Neutrophil (primary cell): ENCODE data around the gene PTPRCAP.

ENCODE experiments used
- H3K27ac ChIP-seq: fragments of 200-600 bp; sonication (generic); 2 replicates; pipeline ENCODE4 v1.5.1; 2016; ENCODE audit warnings: mild to moderate bottlenecking, moderate library complexity
- H3K27me3 ChIP-seq: fragments of 200-600 bp; sonication (generic); 2 replicates; pipeline ENCODE4 v1.6.0; 2016; ENCODE audit warnings: mild to moderate bottlenecking
- H3K36me3 ChIP-seq: fragments of 200-600 bp; sonication (generic); 2 replicates; pipeline ENCODE4 v1.5.1; 2017
- H3K4me1 ChIP-seq, 2 experiments: fragments of 200-600 bp in 1 of 2; sonication (generic) in 1 of 2; 1 replicate in 1 of 2; 2 replicates in 1 of 2; pipeline versions ENCODE4 v1.5.1 to v1.6.1; 2013 to 2016; ENCODE audit warnings: low read depth in 1 of 2, low read length in 1 of 2, mild to moderate bottlenecking in 1 of 2, moderate library complexity in 1 of 2; ENCODE audit not compliant: control insufficient read depth in 1 of 2, insufficient read depth in 1 of 2
- H3K4me3 ChIP-seq, 2 experiments: fragments of 200-600 bp in 1 of 2; sonication (generic) in 1 of 2; 1 replicate in 1 of 2; 2 replicates in 1 of 2; pipeline ENCODE4 v1.5.1; 2013 to 2016; ENCODE audit warnings: low read depth in 1 of 2, low read length in 1 of 2, mild to moderate bottlenecking in 1 of 2, moderate library complexity in 1 of 2
- H3K9me3 ChIP-seq: fragments of 200-600 bp; sonication (generic); 2 replicates; pipeline ENCODE4 v1.5.1; 2016
- TF ChIP-seq, protein P1 (sequence below): fragments of 200-600 bp; sonication (generic); IDR thresholded peaks from 2 replicates; pipeline ENCODE4 v1.5.1; 2016; ENCODE audit warnings: antibody characterized with exemption

PTPRCAP gene

DNA sequence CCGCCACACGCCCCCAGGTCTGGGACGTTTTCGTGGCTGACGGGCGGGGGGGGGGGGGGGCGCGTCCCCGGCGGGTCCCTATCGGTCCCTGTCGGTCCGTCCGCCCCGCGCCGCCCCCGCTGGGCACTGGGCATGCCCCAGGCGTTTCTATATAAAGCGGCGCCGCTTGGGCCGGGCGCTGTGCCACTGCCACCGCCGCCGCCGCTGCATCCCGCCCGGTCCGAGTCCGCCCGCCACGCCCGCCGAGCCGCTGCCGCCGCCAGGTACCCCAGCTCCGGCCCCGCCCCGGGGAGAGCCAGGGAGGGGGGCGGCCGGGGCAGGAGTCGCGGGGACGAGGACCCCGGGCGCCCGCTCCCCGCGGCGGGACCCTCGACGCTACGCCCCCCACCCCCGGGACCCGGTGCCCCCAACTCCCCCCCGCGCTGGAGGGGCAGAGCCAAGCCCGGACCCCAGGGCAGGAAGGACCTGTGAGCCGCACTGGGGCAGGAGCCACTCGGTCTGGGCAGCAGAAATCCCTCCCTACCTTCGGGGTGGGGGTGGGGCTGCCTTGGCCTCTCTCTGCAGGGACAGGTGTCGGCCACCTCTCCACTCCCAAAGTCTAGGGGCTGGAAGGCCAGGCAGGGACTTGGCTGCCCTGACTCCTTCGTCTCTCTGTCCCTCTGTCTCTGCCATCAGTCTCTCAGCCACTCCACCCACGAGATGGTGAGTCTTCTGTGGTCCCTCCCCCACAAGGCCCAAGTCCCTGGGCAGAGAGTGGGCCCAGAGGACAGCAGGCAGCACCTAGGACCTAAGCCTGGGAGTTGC, 21.8 kb downstream of the PTPRCAP start, which contains the start of gene CARNS1:
Gene CARNS1 (plus strand): TSS at position 178 of the 804 bp plus-strand sequence. CDS start 522 bp downstream, at position 700.
- Histone ChIP-seq H3K36me3 (peaks cover 5% of the 10 kb centered on the region), H3K4me3 (peak within 1 kb of the TSS in 1 of 2 experiments; percentile 7), H3K9me3 (no peaks in the 10 kb centered on the region), H3K27ac (no peak within 1 kb of the TSS), H3K4me1 (peaks cover 20 to 40% of the 10 kb centered on the region in 2 experiments), H3K27me3 (peaks cover 79% of the 10 kb centered on the region)
- TF ChIP-seq, protein P1, sequence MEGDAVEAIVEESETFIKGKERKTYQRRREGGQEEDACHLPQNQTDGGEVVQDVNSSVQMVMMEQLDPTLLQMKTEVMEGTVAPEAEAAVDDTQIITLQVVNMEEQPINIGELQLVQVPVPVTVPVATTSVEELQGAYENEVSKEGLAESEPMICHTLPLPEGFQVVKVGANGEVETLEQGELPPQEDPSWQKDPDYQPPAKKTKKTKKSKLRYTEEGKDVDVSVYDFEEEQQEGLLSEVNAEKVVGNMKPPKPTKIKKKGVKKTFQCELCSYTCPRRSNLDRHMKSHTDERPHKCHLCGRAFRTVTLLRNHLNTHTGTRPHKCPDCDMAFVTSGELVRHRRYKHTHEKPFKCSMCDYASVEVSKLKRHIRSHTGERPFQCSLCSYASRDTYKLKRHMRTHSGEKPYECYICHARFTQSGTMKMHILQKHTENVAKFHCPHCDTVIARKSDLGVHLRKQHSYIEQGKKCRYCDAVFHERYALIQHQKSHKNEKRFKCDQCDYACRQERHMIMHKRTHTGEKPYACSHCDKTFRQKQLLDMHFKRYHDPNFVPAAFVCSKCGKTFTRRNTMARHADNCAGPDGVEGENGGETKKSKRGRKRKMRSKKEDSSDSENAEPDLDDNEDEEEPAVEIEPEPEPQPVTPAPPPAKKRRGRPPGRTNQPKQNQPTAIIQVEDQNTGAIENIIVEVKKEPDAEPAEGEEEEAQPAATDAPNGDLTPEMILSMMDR: no peak

DNA sequence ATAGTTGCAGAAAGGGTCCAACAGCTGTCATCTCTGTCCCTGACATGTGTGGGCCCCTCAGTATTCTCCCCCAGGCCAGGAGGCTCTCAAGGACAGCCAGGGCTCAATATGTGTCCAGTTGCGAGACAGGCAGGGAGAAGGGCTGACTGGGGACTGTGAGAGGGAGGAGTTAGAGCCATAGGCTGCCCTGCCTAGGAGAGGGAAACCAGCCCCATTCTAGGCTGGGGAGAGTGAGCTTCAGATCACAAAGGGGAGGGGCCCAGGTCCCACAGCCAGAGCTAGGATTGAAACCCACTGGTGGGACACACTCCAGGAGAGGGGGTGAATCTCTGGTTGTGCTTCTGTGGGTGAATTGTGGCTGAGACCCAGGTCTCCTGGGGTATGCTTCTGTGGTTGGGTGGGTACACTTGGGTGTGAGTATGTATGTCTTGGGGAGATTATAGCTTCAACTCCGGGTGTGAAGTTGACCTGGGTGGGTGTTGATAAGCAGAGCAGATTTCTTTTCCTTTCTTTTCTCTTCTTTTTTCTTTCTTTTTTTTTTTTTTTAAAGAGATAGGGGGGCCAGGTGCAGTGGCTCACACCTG, 24.1 kb downstream of the PTPRCAP start:
- Histone ChIP-seq H3K36me3 (peaks cover 29% of the 10 kb centered on the region), H3K27me3 (peaks cover 61% of the 10 kb centered on the region), H3K4me1 (peaks cover 25 to 42% of the 10 kb centered on the region in 2 experiments), H3K4me3 (no peak overlapping the region), H3K9me3 (no peaks in the 10 kb centered on the region), H3K27ac (no peak overlapping the region)
- TF ChIP-seq, protein P1: no peak

DNA sequence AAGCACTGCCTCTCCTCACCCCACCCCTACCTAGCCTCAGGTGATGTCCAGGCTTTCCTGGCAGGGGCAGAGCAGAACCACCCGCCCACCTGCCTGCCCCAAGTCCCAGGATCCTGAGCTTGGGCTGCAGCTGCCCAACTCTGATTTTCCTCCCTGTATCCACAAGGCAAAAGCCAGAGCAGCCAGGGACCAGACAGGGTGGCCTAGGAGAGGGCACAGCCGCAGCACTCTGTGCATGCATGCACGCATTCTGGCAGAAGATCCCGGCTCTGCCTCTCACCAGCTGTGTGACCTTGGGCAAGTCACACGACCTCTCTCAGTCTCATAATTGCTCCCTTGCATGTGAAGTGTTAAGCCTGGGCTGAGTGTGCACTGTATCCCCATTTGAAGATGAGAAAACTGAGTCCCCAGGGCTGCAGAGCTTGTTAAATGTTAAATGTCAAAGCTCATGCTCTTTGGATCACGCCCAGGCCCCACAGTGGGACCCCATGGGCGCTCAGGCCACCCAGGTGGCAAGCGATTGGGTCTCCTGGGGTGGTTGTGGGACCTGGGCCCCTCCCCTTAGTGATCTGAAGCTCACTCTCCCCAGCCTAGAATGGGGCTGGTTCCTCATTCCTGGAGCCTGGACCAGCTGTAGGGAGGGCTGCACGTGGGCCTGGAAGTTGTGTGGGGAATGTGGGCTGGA, 24.8 kb downstream of the PTPRCAP start:
- Histone ChIP-seq H3K36me3 (peaks cover 36% of the 10 kb centered on the region), H3K4me1 (peaks cover 32 to 46% of the 10 kb centered on the region in 2 experiments), H3K27ac (no peak overlapping the region), H3K27me3 (peaks cover 54% of the 10 kb centered on the region), H3K9me3 (no peaks in the 10 kb centered on the region), H3K4me3 (no peak overlapping the region)
- TF ChIP-seq, protein P1: no peak

DNA sequence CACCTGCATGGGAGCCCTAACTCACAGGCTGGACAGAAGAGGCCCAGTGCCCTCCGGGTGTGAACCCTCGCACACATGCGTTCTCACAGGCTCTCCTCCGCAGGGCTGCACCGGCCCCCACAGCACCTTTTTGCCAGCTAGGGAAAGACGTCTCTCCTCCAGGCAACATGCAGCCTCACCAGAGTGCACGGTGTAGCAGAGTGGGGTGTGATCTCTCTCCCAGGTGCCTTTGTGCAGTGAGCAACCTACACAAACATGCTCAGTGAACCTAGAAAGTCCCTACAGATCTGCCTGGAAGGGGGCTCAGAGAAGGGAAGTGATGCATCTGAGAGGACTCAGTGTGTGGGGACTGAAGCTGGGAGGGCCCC, 25.7 kb downstream of the PTPRCAP start:
- Histone ChIP-seq H3K9me3 (no peaks in the 10 kb centered on the region), H3K27ac (no peak overlapping the region), H3K27me3 (peaks cover 45% of the 10 kb centered on the region), H3K4me3 (no peak overlapping the region), H3K36me3 (peaks cover 45% of the 10 kb centered on the region), H3K4me1 (peaks cover 41 to 52% of the 10 kb centered on the region in 2 experiments)
- TF ChIP-seq, protein P1: no peak

DNA sequence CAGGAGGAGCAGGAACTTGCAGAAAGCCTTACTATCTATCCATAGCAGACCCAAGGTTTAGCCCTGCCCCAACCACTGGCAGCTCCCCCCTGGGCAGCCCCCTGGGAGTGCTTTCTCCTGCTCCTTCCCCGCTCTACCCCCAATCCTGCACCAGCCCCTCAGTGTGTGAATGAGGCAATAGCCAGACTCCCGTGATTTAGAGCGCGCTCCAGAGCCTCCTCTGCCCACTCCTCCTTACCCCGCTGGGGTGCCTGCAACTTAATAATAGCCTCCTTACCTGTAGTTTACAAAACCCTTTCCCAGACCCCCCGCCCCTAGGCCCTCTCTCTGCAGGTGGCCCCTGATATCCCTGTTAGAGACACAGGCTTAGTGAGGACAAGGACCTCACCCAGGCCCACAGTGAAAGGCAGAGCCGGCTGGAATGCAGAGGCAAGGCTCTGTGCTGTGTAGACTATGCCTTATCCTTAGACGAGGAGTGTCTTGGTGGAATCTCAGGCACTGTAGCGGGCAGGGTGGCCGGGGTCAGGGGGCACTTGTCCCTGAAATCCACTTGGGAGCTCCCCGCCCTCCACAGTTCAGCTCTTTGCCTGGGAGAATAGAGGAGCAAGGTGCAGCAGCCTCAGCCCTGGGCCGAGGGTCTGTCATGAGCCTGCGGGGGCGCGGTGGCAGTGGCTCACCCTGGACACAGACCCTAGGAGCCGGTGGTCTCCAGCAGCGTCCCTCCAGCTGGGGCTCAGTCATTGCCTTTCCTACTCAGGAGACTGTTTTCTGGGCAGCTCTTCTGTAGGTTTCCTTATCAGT, 26.3 kb downstream of the PTPRCAP start:
- TF ChIP-seq, protein P1: no peak
- H3K36me3 ChIP-seq: peaks cover 50% of the 10 kb centered on the region
- peaks cover 39% of the 10 kb centered on the region for H3K27me3 ChIP-seq
- H3K4me3 ChIP-seq: no peak overlapping the region
- no peak overlapping the region for H3K27ac ChIP-seq
- peaks cover 46 to 56% of the 10 kb centered on the region in 2 experiments for H3K4me1 ChIP-seq
- H3K9me3 ChIP-seq: no peaks in the 10 kb centered on the region
